ENCODE measurements around the gene AP1S3. TPM values are rescaled to one million over a fixed set of nuclear protein-coding genes. Genes with fewer than 3 reads are reported as not detected.

Gene AP1S3
- total RNA-seq, 1 experiment from 2014 or later: 185 TPM

DNA sequence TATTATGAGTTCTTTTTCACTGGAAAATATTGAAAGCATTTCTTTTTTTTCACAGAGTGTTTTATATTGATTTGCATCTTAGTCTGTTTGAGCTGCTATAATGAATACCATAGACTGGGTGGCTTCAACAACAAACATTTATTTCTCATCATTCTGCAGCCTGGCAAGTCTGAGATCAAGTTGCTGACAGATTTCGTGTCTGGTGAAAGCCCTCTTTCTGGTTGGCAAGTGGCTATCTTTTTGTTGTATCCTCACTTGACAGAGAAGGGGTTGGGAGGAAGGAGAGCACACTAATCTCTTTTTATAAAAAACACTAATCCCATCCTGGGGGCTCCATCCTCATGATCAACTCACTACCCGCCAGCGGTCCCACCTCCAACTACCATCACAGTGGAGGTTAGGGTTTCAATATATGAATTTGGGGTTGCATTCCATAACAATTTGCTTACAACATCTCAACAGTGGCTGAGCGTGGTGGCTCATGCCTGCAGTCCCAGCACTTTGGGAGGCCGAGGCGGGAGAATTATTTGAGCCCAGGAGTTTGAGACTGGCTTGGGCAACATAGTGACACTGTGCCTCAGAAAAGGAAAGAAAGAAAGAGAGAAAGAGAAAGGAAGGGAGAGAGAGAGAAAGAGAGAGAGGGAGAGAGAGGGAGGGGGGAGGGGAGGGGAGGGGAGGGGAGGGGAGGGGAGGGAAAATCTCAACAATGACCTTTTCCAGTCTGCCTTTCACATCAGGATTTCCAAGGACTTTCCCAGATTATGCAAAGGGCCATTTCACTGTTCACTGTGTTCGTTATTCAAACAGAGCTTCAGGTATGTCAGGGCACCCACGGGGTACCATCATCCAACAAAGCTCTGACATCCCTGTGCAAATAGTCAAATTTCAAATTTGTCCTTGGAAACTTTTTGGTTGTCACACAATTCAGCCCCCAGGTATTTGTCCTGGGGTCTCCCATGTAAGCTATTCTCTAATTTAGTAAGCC is 111.1 kb downstream of the AP1S3 start:
- peak overlapping the region; percentile 83 for H3K4me2 ChIP-seq (ENCODE audit: low read length)
- peak overlapping the region in 1 of 2 experiments; percentile 53; a peak in 1 of 4 replicates for H3K4me3 ChIP-seq (replicated peaks in 1 of 2; ENCODE audit: low read depth in 1 of 2, low read length in 2 of 2)
- BruUV-seq (replicated peaks): TSS peak; percentile 91
- POLR2A ChIA-PET: interaction anchor here (1.0 to 9.4 kb wide), 8 partner anchors 8 to 72 kb away, joined by 3 to 95 read pairs (median 3); no protein-coding TSS in a partner anchor
- no peaks in the 10 kb centered on the region for H3K27me3 ChIP-seq (ENCODE audit: insufficient read depth, low read length)
- no peaks in the 10 kb centered on the region for H3K9me3 ChIP-seq (ENCODE audit: control insufficient read depth in 1 of 2, insufficient read depth in 1 of 2, low read depth in 1 of 2, low read length in 2 of 2)
- peak overlapping the region; percentile 93 for H3K27ac ChIP-seq (ENCODE audit: low read depth, low read length)
- no peak overlapping the region for H2AFZ ChIP-seq (ENCODE audit: low read depth, low read length, poor library complexity, severe bottlenecking)
- TF ChIP-seq FOSL1 (IDR thresholded peaks at IDR 0.05; ENCODE audit: low read depth) (no peak), ZFX (IDR thresholded peaks at IDR 0.05) (no peak), ZNF274 (IDR thresholded peaks at IDR 0.05; ENCODE audit: low read depth, low read length) (no peak)
- TF ChIP-seq, protein P1, sequence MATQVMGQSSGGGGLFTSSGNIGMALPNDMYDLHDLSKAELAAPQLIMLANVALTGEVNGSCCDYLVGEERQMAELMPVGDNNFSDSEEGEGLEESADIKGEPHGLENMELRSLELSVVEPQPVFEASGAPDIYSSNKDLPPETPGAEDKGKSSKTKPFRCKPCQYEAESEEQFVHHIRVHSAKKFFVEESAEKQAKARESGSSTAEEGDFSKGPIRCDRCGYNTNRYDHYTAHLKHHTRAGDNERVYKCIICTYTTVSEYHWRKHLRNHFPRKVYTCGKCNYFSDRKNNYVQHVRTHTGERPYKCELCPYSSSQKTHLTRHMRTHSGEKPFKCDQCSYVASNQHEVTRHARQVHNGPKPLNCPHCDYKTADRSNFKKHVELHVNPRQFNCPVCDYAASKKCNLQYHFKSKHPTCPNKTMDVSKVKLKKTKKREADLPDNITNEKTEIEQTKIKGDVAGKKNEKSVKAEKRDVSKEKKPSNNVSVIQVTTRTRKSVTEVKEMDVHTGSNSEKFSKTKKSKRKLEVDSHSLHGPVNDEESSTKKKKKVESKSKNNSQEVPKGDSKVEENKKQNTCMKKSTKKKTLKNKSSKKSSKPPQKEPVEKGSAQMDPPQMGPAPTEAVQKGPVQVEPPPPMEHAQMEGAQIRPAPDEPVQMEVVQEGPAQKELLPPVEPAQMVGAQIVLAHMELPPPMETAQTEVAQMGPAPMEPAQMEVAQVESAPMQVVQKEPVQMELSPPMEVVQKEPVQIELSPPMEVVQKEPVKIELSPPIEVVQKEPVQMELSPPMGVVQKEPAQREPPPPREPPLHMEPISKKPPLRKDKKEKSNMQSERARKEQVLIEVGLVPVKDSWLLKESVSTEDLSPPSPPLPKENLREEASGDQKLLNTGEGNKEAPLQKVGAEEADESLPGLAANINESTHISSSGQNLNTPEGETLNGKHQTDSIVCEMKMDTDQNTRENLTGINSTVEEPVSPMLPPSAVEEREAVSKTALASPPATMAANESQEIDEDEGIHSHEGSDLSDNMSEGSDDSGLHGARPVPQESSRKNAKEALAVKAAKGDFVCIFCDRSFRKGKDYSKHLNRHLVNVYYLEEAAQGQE (IDR thresholded peaks at IDR 0.05; ENCODE audit: low read depth): no peak
- H3K79me2 ChIP-seq (ENCODE audit: insufficient read depth, low read length): no peaks in the 10 kb centered on the region
- intact Hi-C loops (cut with micrococcal nuclease): no loop called here
- H4K20me1 ChIP-seq (ENCODE audit: insufficient read depth): no peaks in the 10 kb centered on the region
- ATAC-seq (no peak), DNase-seq (ENCODE audit: low read depth, low spot score) (no peak)
- CTCF ChIA-PET: interaction anchor here (2.5 kb wide), 1 partner anchor 71 kb away, joined by 27 read pairs; no protein-coding TSS in a partner anchor
- no peaks in the 10 kb centered on the region for H3K36me3 ChIP-seq (ENCODE audit: control insufficient read depth in 1 of 2, insufficient read depth in 2 of 2, low read length in 2 of 2)
- no peaks in the 10 kb centered on the region for H3K9me2 ChIP-seq (ENCODE audit: insufficient read depth)
- H3K4me1 ChIP-seq (ENCODE audit: control insufficient read depth in 1 of 2, insufficient read depth in 2 of 2, low read length in 2 of 2): peaks cover 41 to 63% of the 10 kb centered on the region in 2 experiments
- H3K9ac ChIP-seq (ENCODE audit: low read length): peak overlapping the region; percentile 66
- RAD21 ChIA-PET (ENCODE audit: low non-redundant PET in 1 of 2, low total read pairs in 2 of 2, uncharacterized antibody in 2 of 2, unreplicated experiment in 2 of 2): interaction anchor here in 1 of 2 experiments (1.4 kb wide), 1 partner anchor 71 kb away, joined by 3 read pairs; no protein-coding TSS in a partner anchor
